MM.1S (cell line): Measurements from ENCODE around the gene RASSF10.

Source experiments
- CTCF ChIP-seq: fragments of 300-600 bp; sonication (generic); IDR thresholded peaks from 2 replicates; pipeline ENCODE4 v1.5.1; 2016; ENCODE audit warnings: antibody characterized with exemption, low read length, mixed read lengths
- EZH2 ChIP-seq: fragments of 300-600 bp; sonication (generic); optimal IDR thresholded peaks from 2 replicates; pipeline ENCODE3; 2017; ENCODE audit warnings: low read depth, mild to moderate bottlenecking, antibody characterized with exemption, low read length, mixed read lengths
- EZH2phosphoT487 ChIP-seq: fragments of 300-600 bp; sonication (generic); IDR thresholded peaks from 2 replicates; pipeline ENCODE4 v1.6.1; 2018; ENCODE audit warnings: antibody characterized with exemption, low read length

GRCh38 chr11:12979928-12980689 lies 29.0 kb upstream of the RASSF10 start:
- no peak for TF ChIP-seq CTCF
- TF ChIP-seq EZH2 = no peak
- no peak for TF ChIP-seq EZH2phosphoT487
